K562 (cell line): ENCODE data around the gene FSCN2. TPM values are rescaled to one million over a fixed set of nuclear protein-coding genes. Genes with fewer than 3 reads are reported as not detected.

Source experiments
- ATAC-seq: fragments of 200-7000 bp; cut with Tn5 transposase; 3 replicates; pipeline ENCODE4 v1.9.1; 2020; ENCODE audit warnings: moderate library complexity
- BruUV-seq: library from RNA; stranded (reverse); fragments of 400-500 nt; replicated peaks from 2 replicates; lab custom pipeline; 2021; lab: Mats Ljungman, UMichigan
- CTCF ChIA-PET: fragments of 300-600 bp; formaldehyde crosslinking; extraction: SDS; loops from one replicate; lab custom pipeline; 2021; ENCODE audit warnings: low intra/inter-chr PET ratio; lab: Yijun Ruan, JAX
- POLR2A ChIA-PET: fragments of 300-600, 350-650 bp; sonication (Branson Sonifier 250); formaldehyde crosslinking; extraction: SDS; loops from one replicate; lab custom pipeline; 2021; ENCODE audit warnings: antibody characterized with exemption, inconsistent platforms; lab: Yijun Ruan, JAX
- DNase-seq, 4 experiments: peaks; one replicate each; pipeline versions ENCODE4 v3.0.0 to v3.0.0-alpha.2; 2011 to 2018; ENCODE audit warnings: low spot score in 3 of 4, mixed read lengths in 3 of 4; ENCODE audit errors: extremely low read depth in 1 of 4
- FAIRE-seq: peaks from 2 replicates; lab custom pipeline; 2011; peaks lifted over from hg19 to GRCh38; lab: Jason Lieb, UNC
- H2AFZ ChIP-seq: 2 replicates; pipeline ENCODE4 v1.6.0; 2011; ENCODE audit warnings: low read depth, low read length, control low read depth, inconsistent platforms
- H3K27ac ChIP-seq: fragments of 200-600 bp; 3 replicates; pipeline ENCODE4 v1.8.0; 2011; ENCODE audit warnings: low read depth, mild to moderate bottlenecking, control low read depth, inconsistent platforms, low read length, moderate library complexity, mixed read lengths; ENCODE audit errors: extremely low read depth
- H3K27me3 ChIP-seq, 2 experiments: fragments of 300-600 bp in 1 of 2; 2 replicates in 1 of 2; 3 replicates in 1 of 2; pipeline versions ENCODE4 v1.6.0 to v1.8.0; 2011; ENCODE audit warnings: inconsistent platforms in 2 of 2, low read length in 2 of 2, mild to moderate bottlenecking in 1 of 2, mixed read lengths in 1 of 2, moderate library complexity in 1 of 2; ENCODE audit not compliant: control insufficient read depth in 2 of 2, insufficient read depth in 2 of 2
- H3K36me3 ChIP-seq: fragments of 300-600 bp; 3 replicates; pipeline ENCODE4 v1.8.0; 2011; ENCODE audit warnings: mild to moderate bottlenecking, low read length, inconsistent platforms; ENCODE audit not compliant: control insufficient read depth, insufficient read depth
- H3K4me1 ChIP-seq, 2 experiments: fragments of 200-600 bp in 1 of 2; replicated peaks in 1 of 2; 2 replicates in 1 of 2; 3 replicates in 1 of 2; pipeline versions ENCODE4 v1.5.1 to v1.8.0; 2011; ENCODE audit warnings: inconsistent platforms in 2 of 2, low read length in 2 of 2, mild to moderate bottlenecking in 1 of 2, mixed read lengths in 1 of 2, moderate library complexity in 1 of 2; ENCODE audit not compliant: control insufficient read depth in 2 of 2, insufficient read depth in 2 of 2
- H3K4me2 ChIP-seq: 2 replicates; pipeline ENCODE4 v1.6.1; 2011; ENCODE audit warnings: low read length, control low read depth, inconsistent platforms, mixed read lengths; ENCODE audit not compliant: insufficient read depth
- H3K4me3 ChIP-seq: fragments of 200-600 bp; sonication (generic), shearing (Covaris generic); 2 replicates; pipeline ENCODE4 v1.5.1; 2016; ENCODE audit warnings: control low read depth, inconsistent platforms
- H3K79me2 ChIP-seq: fragments of 200-600 bp; 3 replicates; pipeline ENCODE4 v1.8.0; 2011; ENCODE audit warnings: low read length, inconsistent platforms; ENCODE audit not compliant: control insufficient read depth, insufficient read depth
- H3K9ac ChIP-seq, 2 experiments: 2 replicates each; pipeline versions ENCODE4 v1.6.0 to v1.6.1; 2011; ENCODE audit warnings: low read depth in 2 of 2, low read length in 2 of 2, control low read depth in 1 of 2, inconsistent platforms in 1 of 2, mild to moderate bottlenecking in 1 of 2, mixed read lengths in 1 of 2; ENCODE audit not compliant: insufficient read depth in 1 of 2
- H3K9me1 ChIP-seq: one replicate; pipeline ENCODE4 v1.6.0; 2011; ENCODE audit warnings: inconsistent platforms, mild to moderate bottlenecking, low read length, moderate library complexity; ENCODE audit not compliant: control insufficient read depth, insufficient read depth
- H3K9me3 ChIP-seq: replicated peaks from 2 replicates; pipeline ENCODE4 v1.5.1; 2011; ENCODE audit warnings: low read depth, low read length, inconsistent platforms; ENCODE audit not compliant: control insufficient read depth, insufficient read depth
- H4K20me1 ChIP-seq: replicated peaks from 2 replicates; pipeline ENCODE4 v1.6.1; 2011; ENCODE audit warnings: low read length, inconsistent platforms, mixed read lengths; ENCODE audit not compliant: control insufficient read depth, insufficient read depth
- CGGBP1 ChIP-seq: fragments of 250-450 bp; sonication (Bioruptor Pico); IDR thresholded peaks from 2 replicates; pipeline ENCODE4 v1.9.0; 2021; ENCODE audit warnings: mild to moderate bottlenecking
- POLR2G ChIP-seq: fragments of 200-400 bp; formaldehyde crosslinking; IDR thresholded peaks from 2 replicates; pipeline ENCODE4 v1.6.1; 2017; ENCODE audit warnings: low read depth, mild to moderate bottlenecking, antibody characterized with exemption, low read length, moderate library complexity
- ZNF184 ChIP-seq: sonication (generic); formaldehyde crosslinking; IDR thresholded peaks from 2 replicates; pipeline ENCODE4 v1.5.0; 2020; ENCODE audit warnings: missing genetic modification reagents
- WGBS: fragments of 100-300 bp; shearing (Covaris generic); methylation state at CpG from one replicate; pipeline ENCODE4 v1.1.6; 2016; ENCODE audit warnings: low coverage, mixed read lengths; ENCODE audit not compliant: insufficient coverage; ENCODE audit errors: missing lambda C conversion rate; 5-methylcytosine and 5-hydroxymethylcytosine counted together
- in situ Hi-C: fragments of 300-500 bp; cut with MboI; formaldehyde crosslinking; loops from 4 replicates; pipeline ENCODE4 v1.15.0; 2018; ENCODE audit warnings: inconsistent platforms, mixed read lengths
- intact Hi-C: fragments of 100-400 bp; cut with micrococcal nuclease; formaldehyde crosslinking; loops from 2 replicates; pipeline ENCODE4 v1.14.2; 2022
- polyA plus RNA-seq, 8 experiments: library from polyadenylated mRNA; depleted of rRNA in 4 of 8; stranded (reverse) in 5 of 8; unstranded in 3 of 8; fragments of >200 nt; fragmentation: Nextera tagmentation in 2 of 8; fragmentation: Illumina TruSeq in 1 of 8; extraction: Ambion mirVana in 2 of 8; extraction: Trizol in 1 of 8; gene quantifications; 2 replicates each; pipeline versions ENCODE4 v1.2.1 to v1.2.3, GENCODE V29; 2011 to 2014; ENCODE audit warnings: inconsistent platforms in 1 of 8, missing spikeins in 1 of 8
- total RNA-seq, 7 experiments: library from RNA; depleted of rRNA in 6 of 7; stranded (reverse); fragments of >200 nt in 6 of 7; fragmentation: Illumina TruSeq in 2 of 7; extraction: Trizol in 2 of 7; gene quantifications; 2 replicates each; pipeline versions ENCODE4 v1.2.1 to v1.2.3, GENCODE V29; 2011 to 2021; ENCODE audit warnings: low replicate concordance in 1 of 7

The FSCN2 gene
- total and polyA plus RNA-seq, 9 of the 15 experiments (the other 6 are each of a cell fraction or from before 2014, with no cell fraction given) = 0.08 TPM; not detected in 8

DNA sequence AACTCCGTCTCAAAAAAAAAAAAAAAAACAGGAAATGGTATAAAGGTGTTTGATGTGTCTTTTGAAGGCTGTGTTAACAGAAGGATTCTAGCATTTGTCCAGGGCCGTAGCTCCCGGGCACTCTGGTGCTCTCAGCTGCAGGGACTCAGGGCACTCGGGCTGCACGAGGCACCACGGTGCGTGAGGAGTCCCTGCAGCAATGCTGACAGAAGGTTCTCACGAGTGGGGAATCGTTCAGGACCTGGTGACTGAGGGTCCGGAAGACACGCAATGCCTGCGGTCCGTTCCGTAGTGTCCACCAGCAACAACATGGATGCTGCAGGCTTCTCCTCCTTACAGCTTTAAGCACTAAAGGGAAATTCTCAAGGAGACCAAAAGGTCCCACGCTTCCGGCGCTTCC, 36.6 kb downstream of the FSCN2 start:
- 93% methylated on average over 14 of the region's 17 CpGs for WGBS
- Histone ChIP-seq H2AFZ (no peak overlapping the region), H4K20me1 (0 out of 2 replicates have a peak, but pooled peaks cover 5% of the 10 kb centered on the region), H3K27me3 (no peaks in the 10 kb centered on the region), H3K4me1 (no peaks in the 10 kb centered on the region), H3K4me3 (no peak overlapping the region), H3K79me2 (no peaks in the 10 kb centered on the region), H3K9me1 (no peaks in the 10 kb centered on the region), H3K27ac (no peak overlapping the region), H3K36me3 (peaks cover 97% of the 10 kb centered on the region), H3K9ac (no peak overlapping the region; a peak in 1 of 4 replicates), H3K9me3 (no peaks in the 10 kb centered on the region), H3K4me2 (no peak overlapping the region)
- ATAC-seq (no peak), DNase-seq (no peak), FAIRE-seq (no peak)
- POLR2A ChIA-PET = no interaction called here
- CTCF ChIA-PET = no interaction called here
- intact Hi-C loops (no loop called here), in situ Hi-C loops (no loop called here)
- no peak for TF ChIP-seq CGGBP1 (CRISPR knock-in tag)
- no TSS peak for BruUV-seq

DNA sequence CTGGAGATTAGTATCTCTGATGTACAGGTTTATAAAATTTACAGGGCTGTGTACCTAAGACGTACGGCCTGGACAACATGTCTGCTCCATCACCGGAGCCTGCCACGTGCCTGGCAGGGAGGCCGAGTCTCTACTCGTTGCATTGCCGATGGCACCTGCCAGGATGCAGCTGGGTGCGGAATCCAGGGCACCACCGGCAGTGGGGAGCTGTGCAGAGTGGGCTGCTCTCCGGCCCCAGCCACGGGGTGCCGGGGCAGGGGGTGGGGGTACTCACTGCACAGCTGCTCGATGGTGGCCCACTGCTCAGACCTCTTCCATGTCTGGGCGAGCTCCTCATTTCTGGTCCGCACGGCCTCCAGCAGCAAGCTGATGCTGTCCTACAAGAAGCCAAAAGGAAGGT, 37.1 kb downstream of the FSCN2 start:
- Histone ChIP-seq H3K9me3 (no peaks in the 10 kb centered on the region), H3K9me1 (no peaks in the 10 kb centered on the region), H2AFZ (no peak overlapping the region), H3K36me3 (peaks cover 97% of the 10 kb centered on the region), H3K4me3 (no peak overlapping the region), H3K79me2 (no peaks in the 10 kb centered on the region), H3K4me2 (no peak overlapping the region), H3K9ac (no peak overlapping the region), H3K27me3 (no peaks in the 10 kb centered on the region), H3K27ac (no peak overlapping the region), H3K4me1 (peaks cover 0 to 3% of the 10 kb centered on the region in 2 experiments; a peak in 1 of 5 replicates), H4K20me1 (peaks cover 5% of the 10 kb centered on the region; the same call in 1 of the 2 replicates)
- no TSS peak for BruUV-seq
- intact Hi-C loops = no loop called here
- DNase-seq (no peak), ATAC-seq (no peak), FAIRE-seq (no peak)
- CTCF ChIA-PET = no interaction called here
- WGBS = 95% methylated on average over 16 of the region's 16 CpGs
- TF ChIP-seq POLR2G (no peak), ZNF184 (CRISPR knock-in tag) (0 out of 2 replicates have a peak, but pooled peaks have one; percentile 8)
- POLR2A ChIA-PET = interaction anchor here (1.4 kb wide), 1 partner anchor 20 kb away, joined by 3 read pairs; no protein-coding TSS in a partner anchor
- in situ Hi-C loops = no loop called here
